Stimulated activated CD8-positive, alpha-beta memory T cell treated with anti-CD3 and anti-CD28 coated beads, Interleukin-12 subunit alpha, Interleukin-12 subunit beta, amount 100 ng/mL, for 24 hours (primary cell): ENCODE data around the gene TMEM255A.

Experiments used
- DNase-seq: peaks from one replicate; pipeline ENCODE4 v3.0.0-alpha.2; 2020; ENCODE audit errors: extremely low read depth

Gene TMEM255A

GRCh38 chrX:120308558-120308957 lies 2.7 kb downstream of the TMEM255A start:
- no peak for DNase-seq

GRCh38 chrX:120306630-120307029 lies 4.6 kb downstream of the TMEM255A start:
- DNase-seq = no peak

GRCh38 chrX:120305531-120306141 lies 5.6 kb downstream of the TMEM255A start:
- DNase-seq = no peak

- DNase-seq = no peak
Observed at GRCh38 chrX:120304256-120304655, 7.0 kb downstream of the TMEM255A start.

GRCh38 chrX:120302434-120302833 lies 8.8 kb downstream of the TMEM255A start:
- DNase-seq = no peak

- DNase-seq = no peak
Observed at GRCh38 chrX:120301960-120302359, 9.3 kb downstream of the TMEM255A start.

- no peak for DNase-seq
Observed at GRCh38 chrX:120301497-120301896, 9.8 kb downstream of the TMEM255A start.

GRCh38 chrX:120299928-120300327 lies 11.3 kb downstream of the TMEM255A start:
- no peak for DNase-seq

- no peak for DNase-seq
Observed at GRCh38 chrX:120297923-120298322, 13.3 kb downstream of the TMEM255A start.

GRCh38 chrX:120294651-120295050 lies 16.6 kb downstream of the TMEM255A start:
- no peak for DNase-seq

- no peak for DNase-seq
Observed at GRCh38 chrX:120293015-120293414, 18.2 kb downstream of the TMEM255A start.

- DNase-seq = no peak
Observed at GRCh38 chrX:120291211-120291610, 20.1 kb downstream of the TMEM255A start.

- no peak for DNase-seq
Observed at GRCh38 chrX:120290107-120290506, 21.2 kb downstream of the TMEM255A start.

- no peak for DNase-seq
Observed at GRCh38 chrX:120287513-120288112, 23.6 kb downstream of the TMEM255A start.

GRCh38 chrX:120286733-120287512 lies 24.3 kb downstream of the TMEM255A start:
- no peak for DNase-seq

- DNase-seq = no peak
Observed at GRCh38 chrX:120282697-120283096, 28.6 kb downstream of the TMEM255A start.

- DNase-seq = no peak
Observed at GRCh38 chrX:120281761-120282160, 29.5 kb downstream of the TMEM255A start.

- DNase-seq = no peak
Observed at GRCh38 chrX:120281021-120281624, 30.1 kb downstream of the TMEM255A start.

- DNase-seq = no peak
Observed at GRCh38 chrX:120274958-120275357, 36.3 kb downstream of the TMEM255A start.

GRCh38 chrX:120274145-120274544 lies 37.1 kb downstream of the TMEM255A start:
- DNase-seq = no peak

- no peak for DNase-seq
Observed at GRCh38 chrX:120271218-120271617, 40.0 kb downstream of the TMEM255A start.

GRCh38 chrX:120270567-120270966 lies 40.7 kb downstream of the TMEM255A start:
- DNase-seq = no peak
